ENCODE measurements around the gene COX6B2.

GRCh38 chr19:55368701-55369563, 14.4 kb upstream of the COX6B2 start:
- TF ChIP-seq NRF1 (IDR thresholded peaks at IDR 0.05; ENCODE audit: low read depth, low read length) (no peak), CTCF (IDR thresholded peaks at IDR 0.05) (no peak), POLR2AphosphoS5 (IDR thresholded peaks at IDR 0.05; ENCODE audit: low read depth, low read length) (no peak), MAX (IDR thresholded peaks at IDR 0.05; ENCODE audit: low read depth) (no peak)
